H9 (cell line): ENCODE measurements around the gene LDLRAD4. TPM values are rescaled to one million over a fixed set of nuclear protein-coding genes. Genes with fewer than 3 reads are reported as not detected.

ENCODE experiments used
- DNase-seq: peaks from one replicate; pipeline ENCODE4 v3.0.0-alpha.2; 2017
- H2AFZ ChIP-seq: one replicate; pipeline ENCODE4 v1.6.1; 2013; ENCODE audit warnings: mild to moderate bottlenecking, low read length, control low read depth, moderate library complexity
- H2AK5ac ChIP-seq: 2 replicates; pipeline ENCODE4 v1.6.1; 2013; ENCODE audit warnings: low read length, control low read depth, mixed read lengths; ENCODE audit not compliant: insufficient read length
- H2BK120ac ChIP-seq: one replicate; pipeline ENCODE4 v1.6.1; 2013; ENCODE audit warnings: low read depth, mild to moderate bottlenecking, low read length, control low read depth, inconsistent platforms; ENCODE audit not compliant: poor library complexity, severe bottlenecking
- H2BK12ac ChIP-seq: 2 replicates; pipeline ENCODE4 v1.6.1; 2013; ENCODE audit warnings: low read length, control low read depth, mixed read lengths, low read depth; ENCODE audit not compliant: insufficient read length
- H2BK15ac ChIP-seq: 2 replicates; pipeline ENCODE4 v1.6.1; 2013; ENCODE audit warnings: low read depth, low read length, control low read depth
- H2BK20ac ChIP-seq: one replicate; pipeline ENCODE4 v1.6.1; 2013; ENCODE audit warnings: low read depth, mild to moderate bottlenecking, low read length, control low read depth, inconsistent platforms; ENCODE audit not compliant: poor library complexity, severe bottlenecking
- H2BK5ac ChIP-seq: 2 replicates; pipeline ENCODE4 v1.6.1; 2013; ENCODE audit warnings: low read length, control low read depth, mixed read lengths; ENCODE audit not compliant: insufficient read length
- H3K14ac ChIP-seq: 2 replicates; pipeline ENCODE4 v1.6.1; 2013; ENCODE audit warnings: low read length, control low read depth; ENCODE audit not compliant: insufficient read depth
- H3K18ac ChIP-seq: 2 replicates; pipeline ENCODE4 v1.6.1; 2013; ENCODE audit warnings: low read depth, mild to moderate bottlenecking, mixed read lengths, low read length, control low read depth; ENCODE audit not compliant: insufficient read length
- H3K23ac ChIP-seq: 2 replicates; pipeline ENCODE4 v1.6.1; 2013; ENCODE audit warnings: low read length, control low read depth, mixed read lengths, low read depth; ENCODE audit not compliant: insufficient read length
- H3K23me2 ChIP-seq: 2 replicates; pipeline ENCODE4 v1.6.1; 2013; ENCODE audit warnings: low read depth, mild to moderate bottlenecking, mixed read lengths, low read length, control low read depth; ENCODE audit not compliant: insufficient read length, poor library complexity, severe bottlenecking
- H3K27ac ChIP-seq: 2 replicates; pipeline ENCODE4 v1.5.1; 2013; ENCODE audit warnings: low read length, control low read depth, mixed read lengths, low read depth; ENCODE audit not compliant: insufficient read length
- H3K27me3 ChIP-seq: 2 replicates; pipeline ENCODE4 v1.6.1; 2013; ENCODE audit warnings: low read length, control low read depth, inconsistent platforms; ENCODE audit not compliant: insufficient read depth
- H3K4ac ChIP-seq: 2 replicates; pipeline ENCODE4 v1.6.1; 2013; ENCODE audit warnings: low read depth, mild to moderate bottlenecking, control low read depth, inconsistent platforms, low read length, moderate library complexity
- H3K4me1 ChIP-seq: 2 replicates; pipeline ENCODE4 v1.6.1; 2013; ENCODE audit warnings: low read length, control low read depth, inconsistent platforms; ENCODE audit not compliant: insufficient read depth
- H3K4me2 ChIP-seq: 2 replicates; pipeline ENCODE4 v1.6.1; 2013; ENCODE audit warnings: low read length, control low read depth, mixed read lengths; ENCODE audit not compliant: insufficient read length, insufficient read depth
- H3K56ac ChIP-seq: 2 replicates; pipeline ENCODE4 v1.6.1; 2013; ENCODE audit warnings: low read depth, mild to moderate bottlenecking, mixed read lengths, low read length, control low read depth; ENCODE audit not compliant: insufficient read length
- H3K79me1 ChIP-seq: 2 replicates; pipeline ENCODE4 v1.6.1; 2013; ENCODE audit warnings: low read depth, mild to moderate bottlenecking, moderate library complexity, low read length, control low read depth, inconsistent platforms; ENCODE audit not compliant: insufficient read depth, poor library complexity, severe bottlenecking
- H3K79me2 ChIP-seq: 2 replicates; pipeline ENCODE4 v1.6.1; 2013; ENCODE audit warnings: low read length, control low read depth, inconsistent platforms; ENCODE audit not compliant: insufficient read depth
- H3K9ac ChIP-seq: 2 replicates; pipeline ENCODE4 v1.6.1; 2013; ENCODE audit warnings: low read length, control low read depth, mixed read lengths; ENCODE audit not compliant: insufficient read length; ENCODE audit errors: extremely low read depth
- H3K9me3 ChIP-seq: one replicate; pipeline ENCODE4 v1.6.1; 2013; ENCODE audit warnings: low read depth, low read length, inconsistent platforms; ENCODE audit not compliant: control insufficient read depth
- H3T11ph ChIP-seq: one replicate; pipeline ENCODE4 v1.6.1; 2013; ENCODE audit warnings: mild to moderate bottlenecking, low read length, control low read depth, inconsistent platforms
- H4K20me1 ChIP-seq: one replicate; pipeline ENCODE4 v1.6.1; 2013; ENCODE audit not compliant: control insufficient read depth, insufficient read length, insufficient read depth
- H4K5ac ChIP-seq: 2 replicates; pipeline ENCODE4 v1.6.1; 2013; ENCODE audit warnings: low read depth, mild to moderate bottlenecking, mixed read lengths, low read length, control low read depth; ENCODE audit not compliant: insufficient read length
- H4K8ac ChIP-seq: replicated peaks from 2 replicates; pipeline ENCODE4 v1.6.1; 2013; ENCODE audit warnings: low read length, control low read depth, mixed read lengths, low read depth; ENCODE audit not compliant: insufficient read length
- H4K91ac ChIP-seq: 2 replicates; pipeline ENCODE4 v1.6.1; 2013; ENCODE audit warnings: low read depth, mild to moderate bottlenecking, moderate library complexity, mixed read lengths, low read length, control low read depth; ENCODE audit not compliant: insufficient read length
- H3K27ac Mint-ChIP-seq, 3 experiments: 2 replicates in 2 of 3; 3 replicates in 1 of 3; pipeline ENCODE4 v1.8.0; 2020 to 2021; ENCODE audit warnings: mixed read lengths in 3 of 3, mild to moderate bottlenecking in 1 of 3, moderate library complexity in 1 of 3
- H3K27me3 Mint-ChIP-seq: 2 replicates; pipeline ENCODE4 v1.8.0; 2021; ENCODE audit warnings: low read depth, mild to moderate bottlenecking, moderate library complexity, mixed read lengths
- H3K36me3 Mint-ChIP-seq, 3 experiments: 2 replicates in 2 of 3; 3 replicates in 1 of 3; pipeline ENCODE4 v1.8.0; 2020 to 2021; ENCODE audit warnings: low read depth in 3 of 3, mixed read lengths in 3 of 3; ENCODE audit not compliant: insufficient read depth in 1 of 3
- H3K4me1 Mint-ChIP-seq, 2 experiments: 2 replicates each; pipeline ENCODE4 v1.8.0; 2020; ENCODE audit warnings: mixed read lengths in 2 of 2
- H3K4me3 Mint-ChIP-seq, 2 experiments: 2 replicates in 1 of 2; 3 replicates in 1 of 2; pipeline ENCODE4 v1.8.0; 2020 to 2021; ENCODE audit warnings: mild to moderate bottlenecking in 2 of 2, mixed read lengths in 2 of 2, moderate library complexity in 1 of 2
- H3K9me3 Mint-ChIP-seq, 2 experiments: 2 replicates in 1 of 2; 3 replicates in 1 of 2; pipeline ENCODE4 v1.8.0; 2020; ENCODE audit warnings: mild to moderate bottlenecking in 2 of 2, mixed read lengths in 2 of 2, moderate library complexity in 1 of 2
- WGBS: extraction: QIAGEN DNeasy Blood & Tissue Kit; methylation state at CpG from one replicate; pipeline ENCODE4 v1.1.7; 2013; ENCODE audit warnings: missing lambda C conversion rate, low lambda C conversion rate, mixed read lengths; ENCODE audit not compliant: insufficient read length; ENCODE audit errors: extremely low coverage; 5-methylcytosine and 5-hydroxymethylcytosine counted together
- total RNA-seq: library from RNA; stranded (reverse); gene quantifications from 2 replicates; pipeline ENCODE4 v1.2.1, GENCODE V29; 2021
- TF ChIP-seq, protein P1 (sequence below): fragments of 200-600 bp; sonication (generic); conservative IDR thresholded peaks from 3 replicates; pipeline ENCODE4 v1.8.0; 2021; ENCODE audit warnings: antibody characterized with exemption, mild to moderate bottlenecking

The LDLRAD4 gene
- total RNA-seq, 1 experiment from 2014 or later: 3.9 TPM

DNA sequence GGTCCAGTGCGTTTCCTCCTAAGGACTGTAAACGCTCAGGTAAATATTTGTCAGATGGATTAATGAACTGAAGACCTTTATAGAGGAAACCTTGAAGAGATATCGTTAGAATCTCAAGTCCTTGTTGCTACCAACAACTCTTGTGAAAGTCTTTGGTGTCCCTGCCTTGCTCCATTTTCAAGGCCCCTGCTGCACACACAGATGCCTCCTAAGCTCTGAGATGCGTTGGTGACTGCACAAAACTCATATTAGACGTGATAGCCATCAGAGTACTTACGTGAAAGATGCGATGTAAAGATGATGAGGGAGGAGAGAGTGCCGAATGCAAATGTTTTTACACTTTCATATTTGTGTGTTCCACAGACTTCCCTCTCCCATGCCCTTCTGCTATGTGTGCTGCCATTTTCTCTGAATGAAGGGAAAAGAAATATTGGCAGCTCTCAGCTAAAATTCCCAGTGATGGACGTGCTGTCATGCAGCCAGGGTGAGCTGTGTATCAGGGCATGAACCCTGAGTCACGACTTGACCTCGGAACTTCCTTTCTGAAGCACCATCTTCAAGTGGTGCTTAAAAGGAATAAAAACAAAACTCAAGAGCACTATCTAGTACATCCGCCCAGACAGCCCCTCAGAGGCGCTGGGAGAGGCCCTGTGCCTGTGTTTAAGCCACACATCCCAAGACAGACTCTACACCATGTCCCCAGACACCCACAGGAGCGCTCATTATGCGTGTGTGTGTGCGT is 390.4 kb downstream of the LDLRAD4 start:
- Mint-ChIP-seq H3K36me3 (no peaks in the 10 kb centered on the region), H3K4me3 (no peak overlapping the region), H3K4me1 (peaks cover 17 to 22% of the 10 kb centered on the region in 2 experiments), H3K9me3 (no peaks in the 10 kb centered on the region), H3K27ac (no peak overlapping the region), H3K27me3 (peaks cover 16% of the 10 kb centered on the region)
- H3K18ac ChIP-seq: no peak overlapping the region
- no peak overlapping the region for H2BK120ac ChIP-seq
- no peak for DNase-seq
- H3T11ph ChIP-seq: no peak overlapping the region
- TF ChIP-seq, protein P1, sequence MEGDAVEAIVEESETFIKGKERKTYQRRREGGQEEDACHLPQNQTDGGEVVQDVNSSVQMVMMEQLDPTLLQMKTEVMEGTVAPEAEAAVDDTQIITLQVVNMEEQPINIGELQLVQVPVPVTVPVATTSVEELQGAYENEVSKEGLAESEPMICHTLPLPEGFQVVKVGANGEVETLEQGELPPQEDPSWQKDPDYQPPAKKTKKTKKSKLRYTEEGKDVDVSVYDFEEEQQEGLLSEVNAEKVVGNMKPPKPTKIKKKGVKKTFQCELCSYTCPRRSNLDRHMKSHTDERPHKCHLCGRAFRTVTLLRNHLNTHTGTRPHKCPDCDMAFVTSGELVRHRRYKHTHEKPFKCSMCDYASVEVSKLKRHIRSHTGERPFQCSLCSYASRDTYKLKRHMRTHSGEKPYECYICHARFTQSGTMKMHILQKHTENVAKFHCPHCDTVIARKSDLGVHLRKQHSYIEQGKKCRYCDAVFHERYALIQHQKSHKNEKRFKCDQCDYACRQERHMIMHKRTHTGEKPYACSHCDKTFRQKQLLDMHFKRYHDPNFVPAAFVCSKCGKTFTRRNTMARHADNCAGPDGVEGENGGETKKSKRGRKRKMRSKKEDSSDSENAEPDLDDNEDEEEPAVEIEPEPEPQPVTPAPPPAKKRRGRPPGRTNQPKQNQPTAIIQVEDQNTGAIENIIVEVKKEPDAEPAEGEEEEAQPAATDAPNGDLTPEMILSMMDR: no peak
- no peak overlapping the region for H3K9ac ChIP-seq
- H3K4me2 ChIP-seq: no peak overlapping the region
- no peak overlapping the region for H3K14ac ChIP-seq
- no peak overlapping the region for H3K23ac ChIP-seq
- H3K4me1 ChIP-seq: no peaks in the 10 kb centered on the region
- no peaks in the 10 kb centered on the region for H4K20me1 ChIP-seq
- H4K91ac ChIP-seq: no peak overlapping the region
- H2BK5ac ChIP-seq: no peak overlapping the region
- no peak overlapping the region for H3K4ac ChIP-seq
- no peaks in the 10 kb centered on the region; the same call in 1 of the 2 replicates for H3K27me3 ChIP-seq
- H3K56ac ChIP-seq: no peak overlapping the region
- H2BK20ac ChIP-seq: no peak overlapping the region
- H3K27ac ChIP-seq: no peak overlapping the region
- no peaks in the 10 kb centered on the region for H3K79me2 ChIP-seq
- H3K23me2 ChIP-seq: no peaks in the 10 kb centered on the region
- H3K79me1 ChIP-seq: no peaks in the 10 kb centered on the region
- no peak overlapping the region for H2BK15ac ChIP-seq
- no peak overlapping the region for H2AK5ac ChIP-seq
- H2BK12ac ChIP-seq: no peak overlapping the region
- no peak overlapping the region for H4K8ac ChIP-seq
- no peaks in the 10 kb centered on the region for H3K9me3 ChIP-seq
- WGBS: no CpG with 5 or more reads among the region's 16 CpGs
- no peak overlapping the region for H2AFZ ChIP-seq
- no peak overlapping the region for H4K5ac ChIP-seq
